HCT116 (cell line): ENCODE data around the gene CES4A. TPM values are rescaled to one million over a fixed set of nuclear protein-coding genes. Genes with fewer than 3 reads are reported as not detected.

ENCODE experiments used
- ATAC-seq: fragments of 200-7000 bp; cut with Tn5 transposase; 2 replicates; pipeline ENCODE4 v1.9.1; 2020; ENCODE audit warnings: mild to moderate bottlenecking, moderate library complexity
- BruUV-seq: library from RNA; stranded (reverse); fragments of 400-500 nt; replicated peaks from 2 replicates; lab custom pipeline; 2021; lab: Mats Ljungman, UMichigan
- CTCF ChIA-PET: fragments of 300-600 bp; sonication (Branson Sonifier 250); formaldehyde crosslinking; loops from one replicate; lab custom pipeline; 2021; ENCODE audit warnings: antibody characterized with exemption; lab: Charles Lee
- POLR2A ChIA-PET: fragments of 300-600, 350-600 bp; sonication (Branson Sonifier 250); formaldehyde crosslinking; loops from one replicate; lab custom pipeline; 2021; ENCODE audit warnings: antibody characterized with exemption; lab: Charles Lee
- RAD21 ChIA-PET, 2 experiments: fragments of 300-600 bp; sonication (Branson Sonifier 250); formaldehyde crosslinking; loops; one replicate each; lab custom pipeline; 2023; ENCODE audit warnings: low total read pairs in 2 of 2; ENCODE audit not compliant: uncharacterized antibody in 2 of 2, unreplicated experiment in 2 of 2, low non-redundant PET in 1 of 2; lab: Charles Lee
- DNase-seq: peaks from one replicate; pipeline ENCODE4 v3.0.0-alpha.2; 2010; ENCODE audit warnings: low read depth, low spot score
- H2AFZ ChIP-seq: fragments of 200-600 bp; shearing (Covaris generic), sonication (generic); 2 replicates; pipeline ENCODE4 v1.6.1; 2017; ENCODE audit warnings: low read depth, mixed run types, mixed read lengths, antibody characterized with exemption, low read length; ENCODE audit not compliant: poor library complexity, severe bottlenecking
- H3K27ac ChIP-seq: 2 replicates; pipeline ENCODE4 v1.5.1; 2012; ENCODE audit warnings: low read depth, low read length
- H3K27me3 ChIP-seq: fragments of 200-600 bp; sonication (generic); 2 replicates; pipeline ENCODE4 v1.6.1; 2016; ENCODE audit warnings: mixed run types, low read length, mixed read lengths; ENCODE audit not compliant: insufficient read depth
- H3K36me3 ChIP-seq, 2 experiments: fragments of 200-500 bp in 1 of 2; fragments of 200-600 bp in 1 of 2; sonication (Bioruptor generic) in 1 of 2; sonication (generic) in 1 of 2; 2 replicates each; pipeline versions ENCODE4 v1.5.1 to v1.6.1; 2014 to 2016; ENCODE audit warnings: low read length in 2 of 2, inconsistent platforms in 1 of 2, mixed read lengths in 1 of 2, mixed run types in 1 of 2; ENCODE audit not compliant: insufficient read depth in 2 of 2, control insufficient read depth in 1 of 2
- H3K4me1 ChIP-seq, 2 experiments: fragments of 200-600 bp in 1 of 2; sonication (generic) in 1 of 2; 2 replicates each; pipeline versions ENCODE4 v1.5.1 to v1.6.1; 2012 to 2017; ENCODE audit warnings: low read length in 2 of 2, inconsistent platforms in 1 of 2, mild to moderate bottlenecking in 1 of 2, mixed read lengths in 1 of 2, mixed run types in 1 of 2, moderate library complexity in 1 of 2; ENCODE audit not compliant: insufficient read depth in 2 of 2, control insufficient read depth in 1 of 2
- H3K4me2 ChIP-seq: fragments of 200-600 bp; sonication (generic); 2 replicates; pipeline ENCODE4 v1.6.1; 2017; ENCODE audit warnings: mixed run types, low read length, mixed read lengths
- H3K4me3 ChIP-seq, 2 experiments: fragments of 200-600 bp in 1 of 2; sonication (generic) in 1 of 2; replicated peaks in 1 of 2; 2 replicates each; pipeline ENCODE4 v1.5.1; 2011 to 2016; ENCODE audit warnings: low read length in 2 of 2, control low read depth in 1 of 2, low read depth in 1 of 2, mild to moderate bottlenecking in 1 of 2, mixed read lengths in 1 of 2, mixed run types in 1 of 2
- H3K79me2 ChIP-seq: fragments of 200-600 bp; sonication (generic); 2 replicates; pipeline ENCODE4 v1.6.1; 2017; ENCODE audit warnings: mild to moderate bottlenecking, mixed run types, low read length, moderate library complexity, mixed read lengths; ENCODE audit not compliant: insufficient read depth
- H3K9ac ChIP-seq: fragments of 200-600 bp; sonication (generic); 2 replicates; pipeline ENCODE4 v1.6.1; 2016; ENCODE audit warnings: low read length, mixed read lengths
- H3K9me2 ChIP-seq: fragments of 200-600 bp; sonication (generic), shearing (Covaris generic); 2 replicates; pipeline ENCODE4 v1.6.1; 2017; ENCODE audit warnings: mixed run types, mild to moderate bottlenecking, moderate library complexity; ENCODE audit not compliant: insufficient read depth
- H3K9me3 ChIP-seq, 2 experiments: fragments of 200-500 bp in 1 of 2; fragments of 200-600 bp in 1 of 2; sonication (Bioruptor generic) in 1 of 2; sonication (generic) in 1 of 2; 2 replicates each; pipeline ENCODE4 v1.6.1; 2014 to 2017; ENCODE audit warnings: low read length in 2 of 2, mixed read lengths in 2 of 2, inconsistent platforms in 1 of 2, low read depth in 1 of 2, mild to moderate bottlenecking in 1 of 2, mixed run types in 1 of 2, moderate library complexity in 1 of 2; ENCODE audit not compliant: control insufficient read depth in 1 of 2, insufficient read depth in 1 of 2
- H4K20me1 ChIP-seq: fragments of 200-600 bp; sonication (generic), shearing (Covaris generic); 2 replicates; pipeline ENCODE4 v1.6.1; 2017; ENCODE audit warnings: mixed run types, mild to moderate bottlenecking, moderate library complexity; ENCODE audit not compliant: insufficient read depth
- CEBPB ChIP-seq: IDR thresholded peaks from 2 replicates; pipeline ENCODE4 v1.6.1; 2012; ENCODE audit warnings: low read depth
- EGR1 ChIP-seq: IDR thresholded peaks from 2 replicates; pipeline ENCODE4 v1.6.1; 2012; ENCODE audit warnings: low read depth
- ELF1 ChIP-seq: IDR thresholded peaks from 2 replicates; pipeline ENCODE4 v1.6.1; 2012; ENCODE audit warnings: low read depth, borderline replicate concordance
- EZH2phosphoT487 ChIP-seq: fragments of 200-600 bp; IDR thresholded peaks from 2 replicates; pipeline ENCODE4 v1.6.1; 2018; ENCODE audit warnings: antibody characterized with exemption, borderline replicate concordance
- JUND ChIP-seq: IDR thresholded peaks from 2 replicates; pipeline ENCODE4 v1.6.1; 2012
- POLR2A ChIP-seq: IDR thresholded peaks from 2 replicates; pipeline ENCODE4 v1.7.0; 2011; ENCODE audit warnings: borderline replicate concordance; ENCODE audit not compliant: insufficient read depth, insufficient read length; ENCODE audit errors: extremely low read depth
- REST ChIP-seq: IDR thresholded peaks from 2 replicates; pipeline ENCODE4 v1.6.1; 2012; ENCODE audit warnings: low read depth
- SRF ChIP-seq: IDR thresholded peaks from 2 replicates; pipeline ENCODE4 v1.6.1; 2012; ENCODE audit warnings: low read depth
- TCF7L2 ChIP-seq: IDR thresholded peaks from 2 replicates; pipeline ENCODE4 v1.7.0; 2011; ENCODE audit warnings: borderline replicate concordance, inconsistent platforms; ENCODE audit not compliant: insufficient read depth, insufficient read length; ENCODE audit errors: extremely low read depth
- YY1 ChIP-seq: IDR thresholded peaks from 2 replicates; pipeline ENCODE4 v1.6.1; 2011; ENCODE audit warnings: low read length, low read depth, moderate library complexity, mild to moderate bottlenecking; ENCODE audit not compliant: insufficient replicate concordance; ENCODE audit errors: extremely low read depth
- ZBTB33 ChIP-seq: IDR thresholded peaks from 2 replicates; pipeline ENCODE4 v1.6.1; 2011; ENCODE audit warnings: mild to moderate bottlenecking, low read length, moderate library complexity; ENCODE audit not compliant: insufficient replicate concordance; ENCODE audit errors: extremely low read depth
- ZFX ChIP-seq: fragments of 450-650 bp; IDR thresholded peaks from 2 replicates; pipeline ENCODE4 v1.6.1; 2017
- intact Hi-C: fragments of 100-400 bp; cut with micrococcal nuclease; formaldehyde crosslinking; loops from 2 replicates; pipeline ENCODE4 v1.10.0; 2022
- total RNA-seq: library from RNA; stranded (reverse); gene quantifications from one replicate; pipeline ENCODE4 v1.2.1, GENCODE V29; 2021; ENCODE audit not compliant: unreplicated experiment
- TF ChIP-seq, protein P1 (sequence below), 3 experiments: fragments of 200-600 bp in 1 of 3; sonication (generic) in 1 of 3; IDR thresholded peaks in 2 of 3; conservative IDR thresholded peaks in 1 of 3; 2 replicates each; pipeline ENCODE4 v1.5.1; 2012 to 2017; ENCODE audit warnings: low read depth in 2 of 3, low read length in 2 of 3, antibody characterized with exemption in 1 of 3, borderline replicate concordance in 1 of 3, control low read depth in 1 of 3, mild to moderate bottlenecking in 1 of 3, mixed read lengths in 1 of 3, mixed run types in 1 of 3, moderate library complexity in 1 of 3; ENCODE audit not compliant: insufficient read depth in 1 of 3
- TF ChIP-seq, protein P2 (sequence below): IDR thresholded peaks from 2 replicates; pipeline ENCODE4 v1.6.1; 2012
- TF ChIP-seq, protein P3 (sequence below): IDR thresholded peaks from 2 replicates; pipeline ENCODE4 v1.6.1; 2012

CES4A gene
- total RNA-seq, 1 experiment from 2014 or later: not detected

DNA sequence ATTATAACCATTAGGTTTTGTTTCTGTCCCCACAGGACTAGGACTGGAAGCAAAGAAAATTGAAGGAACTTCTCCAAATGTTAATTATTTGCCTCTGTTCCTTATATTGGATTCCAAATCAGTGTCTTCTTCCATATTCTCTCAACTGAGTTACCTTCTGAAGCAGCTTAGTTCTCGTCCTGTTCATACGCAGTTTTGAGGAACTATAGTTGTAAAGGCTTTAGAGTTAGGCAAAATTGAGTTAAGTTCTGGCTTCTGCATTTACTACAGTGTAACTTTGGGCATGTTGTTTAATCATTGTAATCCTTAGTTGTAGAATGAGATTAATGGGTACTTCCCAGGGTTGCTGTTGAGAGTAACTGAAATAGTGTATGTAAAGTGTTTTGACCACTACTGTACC lies 51.8 kb downstream of the CES4A start:
- ChIA-PET RAD21 (no interaction called here), CTCF (no interaction called here), POLR2A (no interaction called here)
- Histone ChIP-seq H3K27me3 (no peaks in the 10 kb centered on the region), H3K79me2 (peaks cover 99% of the 10 kb centered on the region), H3K4me3 (no peak overlapping the region), H4K20me1 (peaks cover 16% of the 10 kb centered on the region; the same call in 1 of the 2 replicates), H2AFZ (no peak overlapping the region), H3K27ac (no peak overlapping the region), H3K9ac (no peak overlapping the region), H3K4me1 (no peaks in the 10 kb centered on the region), H3K9me2 (no peaks in the 10 kb centered on the region), H3K4me2 (no peak overlapping the region), H3K36me3 (peaks cover 14 to 28% of the 10 kb centered on the region in 2 experiments; a peak in 3 of 4 replicates), H3K9me3 (no peaks in the 10 kb centered on the region)
- intact Hi-C loops: loop anchor here (2.0 kb wide), 1 partner anchor 15 kb away; no protein-coding TSS in a partner anchor
- TF ChIP-seq, protein P1, sequence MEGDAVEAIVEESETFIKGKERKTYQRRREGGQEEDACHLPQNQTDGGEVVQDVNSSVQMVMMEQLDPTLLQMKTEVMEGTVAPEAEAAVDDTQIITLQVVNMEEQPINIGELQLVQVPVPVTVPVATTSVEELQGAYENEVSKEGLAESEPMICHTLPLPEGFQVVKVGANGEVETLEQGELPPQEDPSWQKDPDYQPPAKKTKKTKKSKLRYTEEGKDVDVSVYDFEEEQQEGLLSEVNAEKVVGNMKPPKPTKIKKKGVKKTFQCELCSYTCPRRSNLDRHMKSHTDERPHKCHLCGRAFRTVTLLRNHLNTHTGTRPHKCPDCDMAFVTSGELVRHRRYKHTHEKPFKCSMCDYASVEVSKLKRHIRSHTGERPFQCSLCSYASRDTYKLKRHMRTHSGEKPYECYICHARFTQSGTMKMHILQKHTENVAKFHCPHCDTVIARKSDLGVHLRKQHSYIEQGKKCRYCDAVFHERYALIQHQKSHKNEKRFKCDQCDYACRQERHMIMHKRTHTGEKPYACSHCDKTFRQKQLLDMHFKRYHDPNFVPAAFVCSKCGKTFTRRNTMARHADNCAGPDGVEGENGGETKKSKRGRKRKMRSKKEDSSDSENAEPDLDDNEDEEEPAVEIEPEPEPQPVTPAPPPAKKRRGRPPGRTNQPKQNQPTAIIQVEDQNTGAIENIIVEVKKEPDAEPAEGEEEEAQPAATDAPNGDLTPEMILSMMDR (IDR thresholded peaks at IDR 0.05 in 2 of 3, conservative IDR thresholded peaks at IDR 0.05 in 1 of 3; ENCODE audit: borderline replicate concordance in 1 of 3, insufficient read depth in 1 of 3, low read depth in 2 of 3, low read length in 2 of 3): no peak
- TF ChIP-seq SRF (no peak), JUND (no peak), ZBTB33 (no peak), YY1 (no peak), EGR1 (no peak), EZH2phosphoT487 (no peak), REST (no peak), POLR2A (no peak), TCF7L2 (no peak), CEBPB (no peak), ZFX (no peak), ELF1 (no peak)
- TF ChIP-seq, protein P2, sequence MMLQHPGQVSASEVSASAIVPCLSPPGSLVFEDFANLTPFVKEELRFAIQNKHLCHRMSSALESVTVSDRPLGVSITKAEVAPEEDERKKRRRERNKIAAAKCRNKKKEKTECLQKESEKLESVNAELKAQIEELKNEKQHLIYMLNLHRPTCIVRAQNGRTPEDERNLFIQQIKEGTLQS: no peak
- TF ChIP-seq, protein P3, sequence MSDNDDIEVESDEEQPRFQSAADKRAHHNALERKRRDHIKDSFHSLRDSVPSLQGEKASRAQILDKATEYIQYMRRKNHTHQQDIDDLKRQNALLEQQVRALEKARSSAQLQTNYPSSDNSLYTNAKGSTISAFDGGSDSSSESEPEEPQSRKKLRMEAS: no peak
- no TSS peak for BruUV-seq
- ATAC-seq: no peak
- DNase-seq: no peak
